PC-9 (cell line): ENCODE data around the gene COMT. TPM values are rescaled to one million over a fixed set of nuclear protein-coding genes. Genes with fewer than 3 reads are reported as not detected.

Experiments used
- BruUV-seq: library from RNA; stranded (reverse); fragments of 400-500 nt; replicated peaks from 2 replicates; lab custom pipeline; 2021; lab: Mats Ljungman, UMichigan
- CTCF ChIA-PET: fragments of 300-600 bp; sonication (Branson Sonifier 250); formaldehyde crosslinking; loops from one replicate; lab custom pipeline; 2022; ENCODE audit warnings: antibody characterized with exemption; lab: Charles Lee
- POLR2A ChIA-PET: fragments of 300-600 bp; sonication (Branson Sonifier 250); formaldehyde crosslinking; loops from one replicate; lab custom pipeline; 2022; ENCODE audit warnings: antibody characterized with exemption; ENCODE audit not compliant: unreplicated experiment; lab: Charles Lee
- DNase-seq, 2 experiments: peaks; one replicate each; pipeline versions ENCODE4 v3.0.0 to v3.0.0-alpha.2; 2015 to 2022; ENCODE audit warnings: mixed read lengths in 1 of 2
- H2AFZ ChIP-seq: fragments of 200-600 bp; sonication (generic); 2 replicates; pipeline ENCODE4 v1.8.1; 2017; ENCODE audit warnings: antibody characterized with exemption
- H3F3A ChIP-seq: fragments of 200-600 bp; sonication (generic); 2 replicates; pipeline ENCODE4 v1.8.1; 2017; ENCODE audit warnings: antibody characterized with exemption, mild to moderate bottlenecking, low read depth; ENCODE audit not compliant: insufficient read depth
- H3K27ac ChIP-seq: fragments of 200-600 bp; sonication (generic); 2 replicates; pipeline ENCODE4 v1.6.1; 2016; ENCODE audit warnings: mixed run types
- H3K27me3 ChIP-seq: fragments of 200-600 bp; sonication (generic); 2 replicates; pipeline ENCODE4 v1.6.1; 2016; ENCODE audit warnings: low read depth, mixed run types; ENCODE audit not compliant: insufficient read depth
- H3K36me3 ChIP-seq: fragments of 200-600 bp; sonication (generic); 2 replicates; pipeline ENCODE4 v1.6.1; 2016; ENCODE audit warnings: low read depth, mixed run types
- H3K4me1 ChIP-seq: fragments of 200-600 bp; sonication (generic); replicated peaks from 2 replicates; pipeline ENCODE4 v1.6.1; 2016; ENCODE audit warnings: mixed run types; ENCODE audit not compliant: insufficient read depth
- H3K4me2 ChIP-seq: fragments of 200-600 bp; sonication (generic); 2 replicates; pipeline ENCODE4 v1.6.1; 2017; ENCODE audit warnings: mixed run types
- H3K4me3 ChIP-seq: fragments of 200-600 bp; sonication (generic); 2 replicates; pipeline ENCODE4 v1.6.1; 2016; ENCODE audit warnings: mixed run types
- H3K79me2 ChIP-seq: fragments of 200-600 bp; sonication (generic); 2 replicates; pipeline ENCODE4 v1.6.1; 2017; ENCODE audit warnings: low read depth, mixed run types
- H3K9me2 ChIP-seq: fragments of 200-600 bp; sonication (generic); 2 replicates; pipeline ENCODE4 v1.8.1; 2017; ENCODE audit warnings: mild to moderate bottlenecking; ENCODE audit not compliant: insufficient read depth
- H3K9me3 ChIP-seq: fragments of 200-600 bp; sonication (generic); 2 replicates; pipeline ENCODE4 v1.8.1; 2016; ENCODE audit warnings: low read depth; ENCODE audit not compliant: insufficient read depth
- H4K20me1 ChIP-seq: fragments of 200-600 bp; sonication (generic); 2 replicates; pipeline ENCODE4 v1.8.1; 2017; ENCODE audit not compliant: insufficient read depth
- EZH2 ChIP-seq: fragments of 200-600 bp; sonication (generic); IDR thresholded peaks from 2 replicates; pipeline ENCODE4 v1.8.0; 2017; ENCODE audit warnings: antibody characterized with exemption, low read depth
- intact Hi-C: fragments of 100-400 bp; cut with micrococcal nuclease; formaldehyde crosslinking; loops from one replicate; pipeline ENCODE4 v1.10.0; 2022; ENCODE audit not compliant: unreplicated experiment
- total RNA-seq: library from RNA; stranded (reverse); gene quantifications from 2 replicates; pipeline ENCODE4 v1.2.3, GENCODE V29; 2021
- TF ChIP-seq, protein P1 (sequence below): fragments of 200-600 bp; sonication (generic); conservative IDR thresholded peaks from 2 replicates; pipeline ENCODE4 v1.6.1; 2017; ENCODE audit warnings: mixed run types, antibody characterized with exemption, mild to moderate bottlenecking, moderate library complexity

Gene COMT
- total RNA-seq, 1 experiment from 2014 or later = 99.9 TPM

DNA sequence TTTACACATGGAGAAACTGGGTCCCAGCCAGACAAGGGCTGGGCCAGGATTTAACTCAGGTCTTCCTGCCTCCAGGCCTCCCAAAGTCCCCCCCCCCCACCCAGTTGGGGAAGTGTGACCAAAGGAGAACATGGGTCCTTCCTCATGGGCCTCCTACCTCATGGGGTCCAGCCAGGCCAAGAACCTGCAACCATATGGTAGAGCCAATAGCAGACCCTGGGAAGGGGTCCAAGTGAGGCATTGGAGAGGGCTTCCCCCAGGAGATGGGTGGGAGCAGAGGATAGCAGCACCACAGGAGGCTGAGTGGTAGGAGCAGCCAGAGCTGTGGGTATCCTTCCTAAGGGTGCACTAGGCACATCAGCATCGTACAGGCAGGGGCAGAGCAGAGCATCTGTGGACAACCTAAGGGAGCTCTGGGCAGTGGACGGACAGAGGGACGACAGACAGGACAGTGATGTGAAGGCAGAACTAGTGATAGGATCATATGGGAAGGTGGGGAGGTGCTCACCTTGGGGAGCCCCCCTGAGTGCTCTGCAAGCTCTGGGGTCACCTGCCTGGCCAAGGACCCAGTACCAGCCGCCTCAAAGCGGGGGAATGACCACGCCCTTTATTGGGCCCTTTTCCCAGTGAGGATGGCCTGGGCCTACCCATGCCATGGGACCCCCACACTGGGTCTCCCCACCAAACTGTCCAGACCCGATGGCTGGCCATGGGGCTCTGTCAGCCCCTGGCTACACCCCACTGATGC lies 70.6 kb downstream of the COMT start:
- Histone ChIP-seq H3K4me1 (no peaks in the 10 kb centered on the region), H3K9me2 (no peaks in the 10 kb centered on the region), H3K4me3 (no peak overlapping the region), H3K36me3 (no peaks in the 10 kb centered on the region), H3K9me3 (no peaks in the 10 kb centered on the region), H3K79me2 (no peaks in the 10 kb centered on the region), H2AFZ (no peak overlapping the region), H3K27ac (no peak overlapping the region), H3F3A (no peaks in the 10 kb centered on the region), H4K20me1 (no peaks in the 10 kb centered on the region), H3K4me2 (no peak overlapping the region), H3K27me3 (no peaks in the 10 kb centered on the region)
- TF ChIP-seq, protein P1, sequence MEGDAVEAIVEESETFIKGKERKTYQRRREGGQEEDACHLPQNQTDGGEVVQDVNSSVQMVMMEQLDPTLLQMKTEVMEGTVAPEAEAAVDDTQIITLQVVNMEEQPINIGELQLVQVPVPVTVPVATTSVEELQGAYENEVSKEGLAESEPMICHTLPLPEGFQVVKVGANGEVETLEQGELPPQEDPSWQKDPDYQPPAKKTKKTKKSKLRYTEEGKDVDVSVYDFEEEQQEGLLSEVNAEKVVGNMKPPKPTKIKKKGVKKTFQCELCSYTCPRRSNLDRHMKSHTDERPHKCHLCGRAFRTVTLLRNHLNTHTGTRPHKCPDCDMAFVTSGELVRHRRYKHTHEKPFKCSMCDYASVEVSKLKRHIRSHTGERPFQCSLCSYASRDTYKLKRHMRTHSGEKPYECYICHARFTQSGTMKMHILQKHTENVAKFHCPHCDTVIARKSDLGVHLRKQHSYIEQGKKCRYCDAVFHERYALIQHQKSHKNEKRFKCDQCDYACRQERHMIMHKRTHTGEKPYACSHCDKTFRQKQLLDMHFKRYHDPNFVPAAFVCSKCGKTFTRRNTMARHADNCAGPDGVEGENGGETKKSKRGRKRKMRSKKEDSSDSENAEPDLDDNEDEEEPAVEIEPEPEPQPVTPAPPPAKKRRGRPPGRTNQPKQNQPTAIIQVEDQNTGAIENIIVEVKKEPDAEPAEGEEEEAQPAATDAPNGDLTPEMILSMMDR = no peak
- TF ChIP-seq EZH2 = no peak
- BruUV-seq = no TSS peak
- intact Hi-C loops = no loop called here
- no peak for DNase-seq
- POLR2A ChIA-PET = no interaction called here
- CTCF ChIA-PET = no interaction called here

DNA sequence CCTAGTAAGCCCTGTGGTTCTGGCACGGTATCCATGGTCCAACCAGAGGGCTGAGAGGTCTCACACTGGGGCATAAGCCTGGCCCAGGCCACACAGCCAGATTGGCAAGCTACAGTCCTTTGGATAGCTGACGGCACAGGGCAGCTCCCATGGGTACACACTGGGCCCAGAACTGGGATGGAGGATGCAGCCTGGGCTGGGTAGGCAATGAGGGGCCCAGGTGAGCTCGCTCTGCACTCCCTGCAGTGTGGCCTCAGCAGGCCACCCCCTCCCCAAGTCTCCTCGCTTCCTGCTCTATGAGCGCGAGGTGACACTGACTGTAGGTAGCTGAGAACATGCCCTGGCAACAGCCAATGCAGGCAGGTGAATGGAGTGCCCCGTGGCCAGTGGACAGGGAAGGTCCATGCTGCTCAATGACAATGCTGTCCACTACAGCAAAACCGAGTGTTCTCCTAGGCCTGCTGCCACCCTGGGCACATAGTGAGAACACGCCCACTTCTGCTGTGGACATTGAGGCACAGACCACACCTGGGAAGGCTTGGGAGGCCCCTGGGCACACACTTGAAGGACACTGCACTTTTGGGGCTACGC lies 71.3 kb downstream of the COMT start:
- Histone ChIP-seq H3K4me1 (no peaks in the 10 kb centered on the region), H3F3A (no peaks in the 10 kb centered on the region), H3K9me2 (no peaks in the 10 kb centered on the region), H3K36me3 (no peaks in the 10 kb centered on the region), H3K79me2 (no peaks in the 10 kb centered on the region), H2AFZ (no peak overlapping the region), H3K27me3 (no peaks in the 10 kb centered on the region), H3K4me3 (no peak overlapping the region), H3K9me3 (no peaks in the 10 kb centered on the region), H3K27ac (no peak overlapping the region), H3K4me2 (no peak overlapping the region), H4K20me1 (no peaks in the 10 kb centered on the region)
- no peak for DNase-seq
- ChIA-PET POLR2A (no interaction called here), CTCF (no interaction called here)
- no TSS peak for BruUV-seq
- intact Hi-C loops = no loop called here
- TF ChIP-seq EZH2 = no peak
- TF ChIP-seq, protein P1 = no peak

DNA sequence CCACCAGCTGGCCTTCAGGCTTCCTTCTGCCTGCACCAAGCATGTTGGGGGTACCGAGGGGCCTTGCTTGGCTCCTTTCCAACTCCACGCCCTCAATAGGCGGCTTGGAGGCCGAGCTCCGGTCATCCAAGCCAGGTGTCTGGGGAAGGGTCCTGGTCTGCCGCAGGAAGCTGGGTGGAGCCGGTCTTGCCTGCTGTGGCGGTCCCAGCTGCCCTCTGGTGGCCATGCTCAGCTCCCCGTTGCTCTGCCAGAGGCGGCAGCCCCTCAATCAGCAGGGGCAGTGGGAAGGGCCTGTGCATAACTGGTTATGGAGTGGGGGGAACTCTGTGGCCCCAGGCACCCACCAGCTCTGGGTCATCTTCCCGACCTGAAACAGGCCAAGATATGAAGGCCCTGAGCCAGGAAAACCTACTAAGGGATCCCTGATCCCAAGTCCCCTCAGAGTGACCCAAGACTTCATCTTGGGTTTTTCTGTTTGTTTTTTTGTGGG lies 71.9 kb downstream of the COMT start:
- Histone ChIP-seq H2AFZ (no peak overlapping the region), H3F3A (no peaks in the 10 kb centered on the region), H4K20me1 (no peaks in the 10 kb centered on the region), H3K9me3 (no peaks in the 10 kb centered on the region), H3K4me2 (no peak overlapping the region), H3K79me2 (no peaks in the 10 kb centered on the region), H3K27ac (no peak overlapping the region), H3K27me3 (no peaks in the 10 kb centered on the region), H3K9me2 (no peaks in the 10 kb centered on the region), H3K4me3 (no peak overlapping the region), H3K4me1 (no peaks in the 10 kb centered on the region), H3K36me3 (no peaks in the 10 kb centered on the region)
- ChIA-PET CTCF (no interaction called here), POLR2A (interaction anchor here (0.6 kb wide), 1 partner anchor 42 kb away, joined by 4 read pairs; no protein-coding TSS in a partner anchor)
- no TSS peak for BruUV-seq
- TF ChIP-seq, protein P1 = peak; percentile 35; the same call in 1 of the 2 replicates
- TF ChIP-seq EZH2 = no peak
- intact Hi-C loops = no loop called here
- no peak for DNase-seq
